ENCODE data around the gene SMIM35.

Gene SMIM35

GRCh38 chr11:117966908-117967307 lies 119.9 kb downstream of the SMIM35 start:
- no peaks in the 10 kb centered on the region for H3K9me2 ChIP-seq (ENCODE audit: low read depth, low read length)
- no peak overlapping the region for H3K4me2 ChIP-seq (ENCODE audit: low read length)
- no peaks in the 10 kb centered on the region for H3K36me3 ChIP-seq (ENCODE audit: insufficient read depth, low read length)
- no peak overlapping the region for H3K9ac ChIP-seq (ENCODE audit: low read length)
- no peak for TF ChIP-seq CTCF (IDR thresholded peaks at IDR 0.05; ENCODE audit: low read length)
- H3F3A ChIP-seq (ENCODE audit: insufficient read depth, low read length) = no peaks in the 10 kb centered on the region
- H3K79me2 ChIP-seq (ENCODE audit: insufficient read depth, low read length) = no peaks in the 10 kb centered on the region
- H2AFZ ChIP-seq (ENCODE audit: low read length) = no peak overlapping the region
- H3K27me3 ChIP-seq (ENCODE audit: insufficient read depth, low read length) = no peaks in the 10 kb centered on the region
- no peak overlapping the region for H3K27ac ChIP-seq (ENCODE audit: low read depth, low read length, poor library complexity, severe bottlenecking)
- H3K4me3 ChIP-seq (ENCODE audit: low read depth, low read length, poor library complexity, severe bottlenecking) = no peak overlapping the region
- no peaks in the 10 kb centered on the region for H3K4me1 ChIP-seq (ENCODE audit: insufficient read depth, low read length, severe bottlenecking)
- H3K9me3 ChIP-seq (ENCODE audit: low read length) = no peaks in the 10 kb centered on the region
- H4K20me1 ChIP-seq (ENCODE audit: insufficient read depth, low read length) = no peaks in the 10 kb centered on the region

- no peaks in the 10 kb centered on the region for H3K79me2 ChIP-seq (ENCODE audit: insufficient read depth, low read length)
- H3K4me2 ChIP-seq (ENCODE audit: low read length) = no peak overlapping the region
- H3K27me3 ChIP-seq (ENCODE audit: insufficient read depth, low read length) = no peaks in the 10 kb centered on the region
- peaks cover 4% of the 10 kb centered on the region for H3K4me1 ChIP-seq (ENCODE audit: insufficient read depth, low read length, severe bottlenecking)
- no peak overlapping the region for H3K27ac ChIP-seq (ENCODE audit: low read depth, low read length, poor library complexity, severe bottlenecking)
- H3K9ac ChIP-seq (ENCODE audit: low read length) = no peak overlapping the region
- no peak overlapping the region for H3K4me3 ChIP-seq (ENCODE audit: low read depth, low read length, poor library complexity, severe bottlenecking)
- H2AFZ ChIP-seq (ENCODE audit: low read length) = no peak overlapping the region
- H3F3A ChIP-seq (ENCODE audit: insufficient read depth, low read length) = no peaks in the 10 kb centered on the region
- H3K9me3 ChIP-seq (ENCODE audit: low read length) = no peaks in the 10 kb centered on the region
- TF ChIP-seq EZH2 (IDR thresholded peaks at IDR 0.05; ENCODE audit: borderline replicate concordance, low read length) = no peak
- no peak for TF ChIP-seq CTCF (IDR thresholded peaks at IDR 0.05; ENCODE audit: low read length)
- no peaks in the 10 kb centered on the region for H4K20me1 ChIP-seq (ENCODE audit: insufficient read depth, low read length)
- H3K36me3 ChIP-seq (ENCODE audit: insufficient read depth, low read length) = no peaks in the 10 kb centered on the region
- H3K9me2 ChIP-seq (ENCODE audit: low read depth, low read length) = no peaks in the 10 kb centered on the region
Measured at GRCh38 chr11:117962826-117963225, 123.9 kb downstream of the SMIM35 start.

- Histone ChIP-seq H2AFZ (ENCODE audit: low read length) (no peak overlapping the region), H3K4me1 (ENCODE audit: insufficient read depth, low read length, severe bottlenecking) (peaks cover 4% of the 10 kb centered on the region), H3K36me3 (ENCODE audit: insufficient read depth, low read length) (no peaks in the 10 kb centered on the region), H3K4me3 (ENCODE audit: low read depth, low read length, poor library complexity, severe bottlenecking) (no peak overlapping the region), H3K9ac (ENCODE audit: low read length) (no peak overlapping the region), H4K20me1 (ENCODE audit: insufficient read depth, low read length) (no peaks in the 10 kb centered on the region), H3K27me3 (ENCODE audit: insufficient read depth, low read length) (no peaks in the 10 kb centered on the region), H3K4me2 (ENCODE audit: low read length) (no peak overlapping the region), H3K79me2 (ENCODE audit: insufficient read depth, low read length) (no peaks in the 10 kb centered on the region), H3K9me3 (ENCODE audit: low read length) (no peaks in the 10 kb centered on the region), H3K9me2 (ENCODE audit: low read depth, low read length) (no peaks in the 10 kb centered on the region), H3F3A (ENCODE audit: insufficient read depth, low read length) (no peaks in the 10 kb centered on the region), H3K27ac (ENCODE audit: low read depth, low read length, poor library complexity, severe bottlenecking) (no peak overlapping the region)
- TF ChIP-seq EZH2 (IDR thresholded peaks at IDR 0.05; ENCODE audit: borderline replicate concordance, low read length) (no peak), CTCF (IDR thresholded peaks at IDR 0.05; ENCODE audit: low read length) (no peak)
Measured at GRCh38 chr11:117961896-117962295, 124.9 kb downstream of the SMIM35 start.
